GM21528 (cell line): ENCODE measurements around the gene ZNF565.
"Not testable (repeated sequence)": the region's sequence is repeated elsewhere in the genome, so short reads cannot be mapped to it uniquely, and the experiment has no call there.

Experiments used
- ATAC-seq: cut with Tn5 transposase; IDR thresholded peaks from one replicate; pipeline ENCODE4 v1.9.1; 2021; ENCODE audit warnings: mild to moderate bottlenecking, moderate library complexity; ENCODE audit not compliant: unreplicated experiment, low FRiP score

The ZNF565 gene

DNA sequence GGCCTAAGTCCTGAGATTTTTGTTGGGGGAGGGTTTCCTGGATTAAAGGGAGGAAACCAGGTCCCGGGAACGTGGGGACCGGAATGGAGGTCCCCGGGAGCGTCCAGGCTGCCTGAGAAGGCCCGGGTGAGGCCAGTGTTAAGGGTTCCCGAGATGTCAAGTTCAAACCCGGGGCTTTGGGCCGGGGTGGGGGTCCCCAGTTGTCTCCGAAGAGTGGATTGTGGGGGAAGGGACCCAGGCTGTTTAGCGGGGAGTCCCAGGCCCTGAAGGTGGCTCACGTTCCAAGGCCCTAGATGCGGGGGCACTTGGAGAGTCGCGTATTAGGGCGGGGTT, 62.5 kb downstream of the ZNF565 start:
- ATAC-seq: no peak

DNA sequence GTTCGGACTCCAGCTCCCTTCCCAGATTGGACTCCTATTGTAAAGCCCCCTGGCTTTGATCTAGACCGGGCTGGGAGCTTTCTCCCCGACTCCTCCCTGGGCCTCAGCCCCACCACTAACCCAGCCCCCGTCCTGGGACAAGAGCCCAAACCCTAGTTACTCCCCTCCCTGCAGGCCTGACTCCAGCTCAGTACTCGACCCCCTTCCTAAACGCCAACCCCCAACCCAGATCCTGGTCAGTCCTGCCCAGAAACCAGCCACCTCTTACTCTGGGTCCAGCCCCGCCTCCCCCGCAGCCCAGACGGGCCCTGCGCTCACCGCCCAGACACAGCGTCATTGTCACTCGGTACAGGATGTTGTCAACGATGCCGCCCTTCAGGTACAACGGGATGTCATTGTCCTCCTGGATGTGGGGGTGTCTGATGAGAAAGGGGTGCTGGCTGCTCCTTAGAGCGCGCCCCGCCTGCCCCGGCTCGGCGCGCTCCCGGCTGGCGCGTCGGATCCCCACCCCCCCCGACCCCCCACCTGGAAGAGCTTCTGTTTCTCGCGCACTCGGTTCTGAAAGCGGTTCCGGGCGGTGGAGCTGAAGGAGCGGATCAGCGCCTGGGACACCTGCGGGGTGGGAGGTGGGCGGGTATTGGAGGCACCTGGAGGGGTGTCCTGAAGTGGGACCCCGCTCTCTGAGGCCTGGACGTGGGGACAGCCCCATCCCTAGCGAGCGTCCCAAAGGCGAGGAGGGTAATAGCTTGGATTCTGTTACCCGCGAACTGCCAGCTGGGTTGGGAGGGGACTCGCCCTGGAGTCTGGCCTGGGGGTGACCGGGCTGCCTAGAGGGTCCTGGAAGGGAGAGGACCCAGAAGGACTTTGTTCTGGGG, 63.1 kb downstream of the ZNF565 start:
- ATAC-seq: no peak

DNA sequence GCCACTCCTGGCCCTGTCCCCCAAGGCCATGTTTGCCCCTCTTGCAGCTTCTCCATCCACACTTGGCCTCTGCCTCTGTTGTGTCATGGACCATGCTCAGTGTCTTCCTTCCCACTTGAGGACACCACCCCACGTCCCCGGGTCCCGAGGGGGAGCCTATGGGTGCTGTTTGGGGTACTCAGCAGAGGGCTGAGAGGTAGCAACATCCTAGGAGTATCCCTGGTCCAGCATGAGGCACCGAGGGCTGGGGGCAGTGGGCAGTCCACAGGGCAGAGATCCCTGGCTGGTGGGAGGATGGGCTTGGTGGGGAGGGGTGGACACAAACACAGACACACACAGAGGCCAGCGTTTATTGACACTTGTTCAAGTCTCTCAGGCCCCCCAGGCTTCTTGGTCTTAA, 63.9 kb downstream of the ZNF565 start:
- ATAC-seq: no peak

DNA sequence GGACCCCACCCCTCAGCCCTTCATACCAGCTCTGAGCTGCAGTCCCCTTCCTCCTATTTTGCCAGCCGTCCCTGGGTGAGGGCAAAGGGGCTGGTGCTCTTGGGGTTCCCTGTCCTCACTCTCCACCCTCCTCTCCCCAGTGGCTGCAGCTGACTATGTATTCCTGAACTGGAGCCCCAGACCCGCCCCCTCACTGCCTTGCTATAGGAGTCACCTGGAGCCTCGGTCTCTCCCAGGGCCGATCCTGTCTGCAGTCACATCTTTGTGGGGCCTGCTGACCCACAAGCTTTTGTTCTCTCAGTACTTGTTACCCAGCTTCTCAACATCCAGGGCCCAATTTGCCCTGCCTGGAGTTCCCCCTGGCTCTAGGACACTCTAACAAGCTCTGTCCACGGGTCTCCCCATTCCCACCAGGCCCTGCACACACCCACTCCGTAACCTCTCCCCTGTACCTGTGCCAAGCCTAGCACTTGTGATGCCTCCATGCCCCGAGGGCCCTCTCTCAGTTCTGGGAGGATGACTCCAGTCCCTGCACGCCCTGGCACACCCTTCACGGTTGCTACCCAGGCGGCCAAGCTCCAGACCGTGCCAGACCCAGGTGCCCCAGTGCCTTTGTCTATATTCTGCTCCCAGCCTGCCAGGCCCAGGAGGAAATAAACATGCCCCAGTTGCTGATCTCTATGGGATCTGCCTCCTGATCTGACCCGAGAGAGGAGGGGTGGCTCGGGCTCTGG, 64.6 kb downstream of the ZNF565 start:
- no peak for ATAC-seq

DNA sequence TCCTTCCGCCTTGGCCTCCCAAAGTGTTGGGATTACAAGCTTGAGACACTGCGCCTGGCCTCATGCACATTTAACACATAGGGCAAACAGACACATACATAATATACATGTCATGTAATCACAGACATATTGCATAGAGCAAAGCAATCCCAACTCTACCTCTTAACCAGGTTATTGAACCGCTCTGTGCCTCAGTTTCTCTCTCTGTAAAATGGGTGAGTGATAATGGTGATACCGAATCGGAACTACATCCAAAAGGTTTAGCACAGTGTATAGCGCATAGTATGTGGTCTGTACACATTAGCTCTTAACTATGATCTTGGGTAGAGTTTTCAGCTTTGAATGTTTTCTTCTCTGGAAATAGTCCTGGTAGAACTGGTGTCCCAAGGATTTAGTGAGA, 69.8 kb downstream of the ZNF565 start:
- ATAC-seq: no peak

DNA sequence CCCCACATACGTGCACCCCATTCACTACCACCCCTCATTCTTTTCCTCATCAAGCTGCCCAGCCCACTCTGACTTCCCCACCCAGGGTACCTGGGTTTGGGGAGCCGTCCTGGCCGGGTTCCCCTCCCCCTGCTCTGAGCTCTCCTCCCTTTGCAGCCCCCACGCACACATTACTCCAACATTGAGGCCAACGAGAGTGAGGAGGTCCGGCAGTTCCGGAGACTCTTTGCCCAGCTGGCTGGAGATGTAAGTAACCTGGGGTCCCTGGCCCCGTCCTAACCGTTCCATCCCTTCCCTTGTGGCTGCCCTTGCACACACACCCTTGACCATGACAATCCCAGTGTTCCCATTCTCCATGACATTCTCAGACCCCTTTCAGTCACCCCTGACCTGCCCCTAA, 72.0 kb downstream of the ZNF565 start:
- ATAC-seq: no peak

DNA sequence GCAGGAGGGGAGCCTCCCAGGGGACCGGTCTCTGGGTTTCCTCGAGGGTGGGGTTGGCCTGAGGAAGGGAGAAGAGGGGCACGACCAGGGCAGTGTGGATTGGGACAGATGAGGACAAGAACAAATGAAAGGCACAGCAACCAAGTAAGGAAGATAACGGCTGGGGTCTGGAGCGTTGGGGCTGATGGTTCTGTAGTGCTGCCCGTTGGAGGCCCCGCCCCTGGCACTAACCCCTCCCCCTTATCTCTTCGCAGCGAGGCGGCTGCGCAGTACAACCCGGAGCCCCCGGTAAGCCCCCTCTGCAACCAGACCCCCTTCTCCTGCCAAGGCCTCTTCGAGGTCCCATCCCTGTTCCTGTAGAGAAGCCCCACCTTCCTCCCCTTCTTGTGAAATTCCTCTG, 72.4 kb downstream of the ZNF565 start:
- no peak for ATAC-seq

DNA sequence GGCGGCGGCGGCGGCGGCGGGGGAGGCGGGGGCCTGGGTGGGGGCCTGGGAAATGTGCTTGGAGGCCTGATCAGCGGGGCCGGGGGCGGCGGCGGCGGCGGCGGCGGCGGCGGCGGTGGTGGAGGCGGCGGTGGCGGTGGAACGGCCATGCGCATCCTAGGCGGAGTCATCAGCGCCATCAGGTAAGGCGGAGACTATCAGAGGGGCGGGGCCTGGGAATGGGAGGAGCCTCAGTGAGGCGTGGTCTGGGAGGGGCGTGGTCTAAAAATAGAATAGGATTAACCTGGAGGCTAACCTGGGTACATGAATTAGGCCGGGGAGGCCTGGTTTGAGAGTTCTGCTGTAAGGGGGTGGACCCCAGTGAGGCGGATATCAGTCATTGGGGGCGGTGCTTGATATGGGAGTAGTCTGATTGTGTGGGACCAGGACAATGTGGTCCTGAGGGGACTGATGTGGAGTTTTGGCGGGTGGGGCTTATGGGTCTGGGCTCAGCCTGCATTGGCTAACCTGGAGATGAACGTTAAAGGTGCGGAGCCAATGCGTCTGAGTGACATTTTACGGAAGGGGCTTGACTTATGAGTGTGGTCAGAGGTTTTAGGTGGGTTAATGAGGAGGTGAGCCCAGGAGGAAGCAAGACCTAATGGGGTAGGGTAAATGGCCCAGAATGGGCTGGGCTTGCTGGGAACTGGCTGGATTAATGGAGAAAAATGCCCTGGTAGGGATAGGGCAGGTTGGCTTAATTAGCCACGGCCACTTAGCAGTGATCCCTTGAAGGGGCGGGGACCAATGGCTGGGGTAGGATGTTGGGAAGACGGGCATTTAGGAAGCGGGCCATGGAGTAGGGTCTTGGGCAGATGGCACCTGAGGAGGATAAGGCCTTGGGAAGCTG, 73.2 kb downstream of the ZNF565 start:
- ATAC-seq: peak; percentile 41

DNA sequence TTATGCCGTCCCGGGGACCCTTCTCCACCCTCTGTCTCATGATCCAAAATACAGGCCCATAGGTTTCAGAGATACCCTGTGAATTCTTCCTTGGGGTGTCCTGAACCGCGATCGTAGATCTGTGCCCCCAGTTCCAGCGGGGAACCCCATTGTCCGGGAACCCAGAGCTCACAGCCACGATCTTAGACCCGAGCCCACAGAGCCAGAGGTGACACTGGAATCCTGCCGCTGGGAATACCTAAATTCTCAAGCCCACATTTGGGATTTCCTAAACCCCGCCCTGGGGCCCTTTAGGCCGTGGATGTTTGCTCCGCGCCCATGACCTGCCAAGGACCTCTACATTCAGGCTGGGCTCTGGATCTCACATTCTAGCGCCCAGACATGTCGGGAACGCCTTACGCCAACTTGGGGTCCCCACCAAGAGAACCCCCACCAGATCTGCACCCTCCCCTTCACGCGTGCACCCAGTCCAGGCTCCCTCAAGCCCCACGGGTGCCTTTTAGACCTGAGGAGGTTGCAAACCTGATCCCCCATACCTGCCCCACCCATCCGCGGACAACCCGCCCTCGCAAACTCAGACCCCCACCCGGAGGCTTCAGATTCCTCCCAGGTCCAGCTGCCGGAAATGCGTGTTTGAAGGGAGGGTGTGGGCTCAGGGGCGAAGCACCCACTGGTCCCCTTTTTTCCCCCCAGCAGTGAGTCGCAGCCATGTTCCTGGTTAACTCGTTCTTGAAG, 74.0 kb downstream of the ZNF565 start:
- ATAC-seq: peak; percentile 1

DNA sequence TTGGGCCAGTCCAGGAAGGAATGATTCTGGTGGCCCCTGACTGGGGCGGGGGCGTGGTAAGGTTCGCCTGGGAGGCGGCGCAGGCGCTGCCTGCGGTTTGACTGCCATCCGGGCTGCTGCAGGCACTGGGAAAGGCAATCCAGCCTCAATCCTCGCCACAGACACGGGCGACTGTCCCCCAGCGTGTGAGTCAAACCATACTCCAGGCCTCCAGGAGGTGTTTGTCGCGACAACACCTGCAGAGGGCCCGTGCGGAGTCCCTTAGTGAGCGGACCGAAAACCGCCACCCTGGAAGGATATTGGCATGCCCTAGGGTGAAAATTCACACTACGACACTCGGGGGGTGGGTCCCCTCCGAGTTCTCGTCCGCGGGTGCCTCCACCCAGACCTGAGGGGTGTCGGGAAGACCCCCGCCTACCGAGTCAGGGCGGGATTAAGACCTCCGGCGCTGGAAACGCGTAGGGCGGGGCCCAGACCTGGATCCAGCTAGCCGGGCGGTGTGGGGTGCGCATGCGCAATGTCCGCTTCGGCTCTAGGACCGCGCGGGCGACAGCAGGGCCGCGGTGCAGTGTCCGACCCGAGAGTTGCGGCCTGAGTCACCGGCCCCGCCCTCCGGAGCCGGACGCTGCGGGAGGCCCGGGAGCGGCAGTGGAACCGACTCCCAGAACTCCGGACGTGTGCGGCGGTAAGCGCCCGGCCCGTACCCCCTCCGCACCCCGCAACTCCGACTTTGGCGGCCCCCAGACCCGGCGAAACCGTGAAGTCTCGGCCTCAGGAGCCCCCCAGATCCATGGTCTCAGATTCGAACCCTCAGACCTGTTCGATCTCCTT, 74.8 kb downstream of the ZNF565 start, which contains the start of gene CAPNS1:
Gene CAPNS1 (plus strand): TSS at position 594 of the 831 bp plus-strand sequence. CDS start 946 bp downstream, outside the sequence.
- ATAC-seq: peak; percentile 80

DNA sequence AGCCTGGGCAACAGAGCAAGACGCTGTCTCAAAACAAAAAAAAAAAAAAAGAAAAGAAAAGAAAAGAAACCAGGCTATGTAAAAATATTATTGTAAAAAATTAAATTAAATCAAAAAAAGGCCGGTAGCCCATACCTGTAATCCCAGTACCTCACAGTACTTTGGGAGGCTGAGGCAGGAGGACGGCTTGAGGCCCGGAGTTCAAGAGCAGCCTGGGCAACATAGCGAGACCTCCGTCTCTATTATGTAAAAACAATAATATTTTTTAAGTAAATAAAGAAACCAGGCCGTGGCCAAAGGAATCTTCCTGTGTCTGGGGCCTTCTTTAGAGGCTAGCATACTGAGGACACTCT, 75.4 kb downstream of the ZNF565 start:
- no peak for ATAC-seq

DNA sequence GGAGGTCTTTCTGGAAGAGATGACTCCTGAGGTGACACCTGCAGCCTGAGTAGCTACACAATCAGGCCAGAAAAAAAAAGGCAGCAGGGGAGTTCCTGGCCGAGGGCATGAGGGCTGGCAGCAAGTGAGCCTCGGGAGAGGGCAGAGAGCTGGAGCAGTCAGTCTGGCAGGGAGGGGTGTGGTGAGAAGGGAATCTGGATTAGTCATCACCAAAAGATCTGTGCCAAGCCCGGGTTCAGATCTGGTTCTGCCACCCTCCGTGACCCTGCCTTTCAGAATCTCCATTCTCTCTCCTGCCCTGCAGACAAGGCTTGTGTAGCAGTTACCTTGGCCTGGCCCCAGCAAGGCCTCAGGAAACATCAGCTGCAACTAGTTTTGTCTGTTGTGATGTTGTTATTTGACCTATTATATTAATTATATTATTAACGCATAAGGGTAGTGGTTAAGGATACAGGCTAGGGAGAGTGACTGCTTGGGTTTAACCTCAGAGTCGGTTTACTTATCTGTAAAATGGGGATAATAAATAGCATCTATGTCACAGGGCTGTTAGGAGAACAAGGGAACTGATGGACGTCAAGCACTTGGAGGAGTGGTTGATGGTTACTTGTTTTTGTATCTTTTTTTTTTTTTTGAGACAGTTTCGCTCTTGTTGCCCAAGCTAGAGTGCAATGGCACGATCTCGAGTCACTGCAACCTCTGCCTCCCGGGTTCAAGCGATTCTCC, 77.3 kb downstream of the ZNF565 start:
- no peak for ATAC-seq

DNA sequence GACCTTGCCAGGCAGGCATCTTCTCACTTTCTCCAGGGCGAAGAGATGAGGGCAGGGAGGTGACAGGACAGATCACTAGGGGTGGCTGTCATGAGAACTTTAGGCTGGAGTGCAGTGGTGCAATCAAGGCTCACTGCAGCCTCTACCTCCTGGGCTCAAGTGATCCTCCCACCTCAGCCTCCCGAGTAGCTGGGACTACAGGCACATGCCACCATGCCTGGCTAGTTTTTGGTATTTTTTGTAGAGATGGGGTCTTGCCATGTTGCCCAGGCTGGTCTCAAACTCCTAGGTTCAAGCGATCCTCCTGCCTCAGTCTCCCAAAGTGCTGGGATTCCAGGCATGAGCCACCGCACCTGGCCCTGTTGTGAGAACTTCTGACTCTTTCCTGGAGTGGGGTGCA, 79.6 kb downstream of the ZNF565 start:
- ATAC-seq: not testable (repeated sequence)
